GM08714 (cell line): ENCODE measurements around the gene BEGAIN.

Experiments
- H3K4me3 ChIP-seq: fragments of 200-500 bp; sonication (Bioruptor generic); 2 replicates; pipeline ENCODE4 v1.5.1; 2014; ENCODE audit warnings: mild to moderate bottlenecking, low read length, inconsistent platforms
- ZNF274 ChIP-seq: IDR thresholded peaks from 2 replicates; pipeline ENCODE4 v1.6.1; 2012; ENCODE audit warnings: mild to moderate bottlenecking, low read depth, low read length

BEGAIN gene

GRCh38 chr14:100618763-100619320, 31.6 kb upstream of the BEGAIN start:
- TF ChIP-seq ZNF274: no peak
- H3K4me3 ChIP-seq: no peak overlapping the region

GRCh38 chr14:100618318-100618693, 31.1 kb upstream of the BEGAIN start:
- TF ChIP-seq ZNF274: no peak
- H3K4me3 ChIP-seq: no peak overlapping the region

GRCh38 chr14:100617410-100618317, 30.4 kb upstream of the BEGAIN start:
- no peak for TF ChIP-seq ZNF274
- no peak overlapping the region for H3K4me3 ChIP-seq

- no peak overlapping the region for H3K4me3 ChIP-seq
- no peak for TF ChIP-seq ZNF274
These were observed 29.7 kb upstream of the BEGAIN start for GRCh38 chr14:100616854-100617409.

- no peak overlapping the region for H3K4me3 ChIP-seq
- TF ChIP-seq ZNF274: no peak
These were observed 28.8 kb upstream of the BEGAIN start for GRCh38 chr14:100615736-100616695.

GRCh38 chr14:100614803-100615202, 27.6 kb upstream of the BEGAIN start:
- no peak for TF ChIP-seq ZNF274
- no peak overlapping the region for H3K4me3 ChIP-seq

GRCh38 chr14:100612986-100613385, 25.8 kb upstream of the BEGAIN start:
- H3K4me3 ChIP-seq: no peak overlapping the region
- TF ChIP-seq ZNF274: no peak

GRCh38 chr14:100611811-100612480, 24.7 kb upstream of the BEGAIN start:
- no peak overlapping the region for H3K4me3 ChIP-seq
- no peak for TF ChIP-seq ZNF274

- H3K4me3 ChIP-seq: no peak overlapping the region
- no peak for TF ChIP-seq ZNF274
These were observed 23.4 kb upstream of the BEGAIN start for GRCh38 chr14:100610511-100611217.

- H3K4me3 ChIP-seq: no peak overlapping the region
- no peak for TF ChIP-seq ZNF274
These were observed 22.7 kb upstream of the BEGAIN start for GRCh38 chr14:100609941-100610391.

GRCh38 chr14:100609331-100609870, 22.2 kb upstream of the BEGAIN start:
- H3K4me3 ChIP-seq: no peak overlapping the region
- no peak for TF ChIP-seq ZNF274

- no peak for TF ChIP-seq ZNF274
- H3K4me3 ChIP-seq: no peak overlapping the region
These were observed 21.5 kb upstream of the BEGAIN start for GRCh38 chr14:100608586-100609330.
